Left forelimb (tissue), 1 donor: ENCODE measurements around the gene SRP54.
"Not testable (repeated sequence)": the region's sequence is repeated elsewhere in the genome, so short reads cannot be mapped to it uniquely, and the experiment has no call there.

Experiments used
- DNase-seq: peaks from one replicate; pipeline ENCODE4 v3.0.0-alpha.2; 2018; ENCODE audit warnings: low spot score

The SRP54 gene

GRCh38 chr14:34982421-34983147 is at the start of gene SRP54:
Gene SRP54 (plus strand): TSS chr14:34982992. CDS start chr14:34996710, 13,718 bp downstream.
- peak; percentile 98 for DNase-seq

GRCh38 chr14:34933301-34933700 is 49.5 kb upstream of the SRP54 start:
- DNase-seq: no peak

GRCh38 chr14:34935488-34935887 is 47.3 kb upstream of the SRP54 start:
- no peak for DNase-seq

GRCh38 chr14:34937442-34937841 is 45.4 kb upstream of the SRP54 start:
- no peak for DNase-seq

- DNase-seq: no peak
Observed at GRCh38 chr14:34937876-34938275, 44.9 kb upstream of the SRP54 start.

GRCh38 chr14:34943506-34943905 is 39.3 kb upstream of the SRP54 start:
- DNase-seq: no peak

GRCh38 chr14:34944744-34945143 is 38.0 kb upstream of the SRP54 start:
- no peak for DNase-seq

GRCh38 chr14:34946699-34947098 is 36.1 kb upstream of the SRP54 start:
- no peak for DNase-seq

GRCh38 chr14:34951286-34951685 is 31.5 kb upstream of the SRP54 start:
- no peak for DNase-seq

GRCh38 chr14:34956931-34957330 is 25.9 kb upstream of the SRP54 start:
- DNase-seq: no peak

- no peak for DNase-seq
Observed at GRCh38 chr14:34957771-34958286, 25.0 kb upstream of the SRP54 start.

GRCh38 chr14:34962106-34962505 is 20.7 kb upstream of the SRP54 start:
- DNase-seq: not testable (repeated sequence)

- no peak for DNase-seq
Observed at GRCh38 chr14:34964977-34965764, 17.6 kb upstream of the SRP54 start.

GRCh38 chr14:34965912-34966311 is 16.9 kb upstream of the SRP54 start:
- DNase-seq: no peak

GRCh38 chr14:34966413-34966812 is 16.4 kb upstream of the SRP54 start:
- no peak for DNase-seq

- no peak for DNase-seq
Observed at GRCh38 chr14:34970665-34971064, 12.1 kb upstream of the SRP54 start.

GRCh38 chr14:34971381-34971780 is 11.4 kb upstream of the SRP54 start:
- no peak for DNase-seq

- no peak for DNase-seq
Observed at GRCh38 chr14:34971801-34972200, 11.0 kb upstream of the SRP54 start.

- no peak for DNase-seq
Observed at GRCh38 chr14:34978444-34978843, 4.3 kb upstream of the SRP54 start.

- no peak for DNase-seq
Observed at GRCh38 chr14:34980337-34980900, 2.4 kb upstream of the SRP54 start.

GRCh38 chr14:34981743-34982420 is 910 bp upstream of the SRP54 start:
- DNase-seq: peak; percentile 65

GRCh38 chr14:34983148-34983760 is 462 bp downstream of the SRP54 start:
- no peak for DNase-seq
